A673 (cell line): ENCODE measurements around the gene DDX19B. TPM values are rescaled to one million over a fixed set of nuclear protein-coding genes. Genes with fewer than 3 reads are reported as not detected.
"Not testable (repeated sequence)": the region's sequence is repeated elsewhere in the genome, so short reads cannot be mapped to it uniquely, and the experiment has no call there.

Experiments
- BruUV-seq: library from RNA; stranded (reverse); fragments of 400-500 nt; replicated peaks from 2 replicates; lab custom pipeline; 2021; lab: Mats Ljungman, UMichigan
- CTCF ChIA-PET: fragments of 300-600 bp; sonication (Branson Sonifier 250); formaldehyde crosslinking; loops from one replicate; lab custom pipeline; 2022; ENCODE audit warnings: antibody characterized with exemption; lab: Charles Lee
- POLR2A ChIA-PET: fragments of 300-600 bp; sonication (Branson Sonifier 250); formaldehyde crosslinking; loops from one replicate; lab custom pipeline; 2022; ENCODE audit warnings: antibody characterized with exemption; ENCODE audit not compliant: low non-redundant PET; lab: Charles Lee
- DNase-seq: peaks from one replicate; pipeline ENCODE4 v3.0.0-alpha.2; 2015; ENCODE audit warnings: low spot score
- H3K27ac ChIP-seq: fragments of 200-600 bp; sonication (generic); 2 replicates; pipeline ENCODE4 v1.5.1; 2016; ENCODE audit warnings: mixed run types, low read depth, mild to moderate bottlenecking, mixed read lengths, antibody characterized with exemption, low read length; ENCODE audit not compliant: poor library complexity, severe bottlenecking
- H3K27me3 ChIP-seq: fragments of 200-600 bp; sonication (generic); replicated peaks from 2 replicates; pipeline ENCODE4 v1.6.1; 2017; ENCODE audit warnings: mixed run types, low read depth, mild to moderate bottlenecking, mixed read lengths, antibody characterized with exemption, low read length; ENCODE audit not compliant: insufficient read depth, poor library complexity
- H3K36me3 ChIP-seq: fragments of 200-600 bp; sonication (generic); 2 replicates; pipeline ENCODE4 v1.6.1; 2016; ENCODE audit warnings: mixed run types, mild to moderate bottlenecking, mixed read lengths, antibody characterized with exemption, low read length; ENCODE audit not compliant: insufficient read depth, poor library complexity, severe bottlenecking
- H3K4me1 ChIP-seq: fragments of 200-600 bp; sonication (generic); 2 replicates; pipeline ENCODE4 v1.6.1; 2017; ENCODE audit warnings: mixed run types, mild to moderate bottlenecking, mixed read lengths, antibody characterized with exemption, low read length; ENCODE audit not compliant: insufficient read depth, poor library complexity, severe bottlenecking
- H3K4me3 ChIP-seq: fragments of 200-600 bp; sonication (generic); 2 replicates; pipeline ENCODE4 v1.5.1; 2016; ENCODE audit warnings: low read depth, mixed run types, mild to moderate bottlenecking, mixed read lengths, low read length; ENCODE audit not compliant: poor library complexity, severe bottlenecking
- H3K9me3 ChIP-seq: fragments of 200-600 bp; sonication (generic); 2 replicates; pipeline ENCODE4 v1.6.1; 2016; ENCODE audit warnings: mixed run types, low read depth, mild to moderate bottlenecking, mixed read lengths, antibody characterized with exemption, low read length; ENCODE audit not compliant: poor library complexity, severe bottlenecking
- CTCF ChIP-seq: fragments of 300-800, 200-600 bp; sonication (generic); conservative IDR thresholded peaks from 2 replicates; pipeline ENCODE4 v1.5.1; 2017; ENCODE audit warnings: low read depth, mild to moderate bottlenecking, antibody characterized with exemption, low read length, moderate library complexity, mixed read lengths
- EZH2 ChIP-seq: fragments of 200-600 bp; sonication (generic); IDR thresholded peaks from 2 replicates; pipeline ENCODE4 v1.6.1; 2017; ENCODE audit warnings: borderline replicate concordance, low read depth, mild to moderate bottlenecking, mixed read lengths, antibody characterized with exemption, low read length; ENCODE audit not compliant: poor library complexity, severe bottlenecking
- intact Hi-C: fragments of 100-400 bp; cut with micrococcal nuclease; formaldehyde crosslinking; loops from one replicate; pipeline ENCODE4 v1.10.0; 2022; ENCODE audit not compliant: unreplicated experiment
- total RNA-seq: library from RNA; stranded (reverse); gene quantifications from 2 replicates; pipeline ENCODE4 v1.2.3, GENCODE V29; 2021

Gene DDX19B
- total RNA-seq, 1 experiment from 2014 or later: 37.6 TPM

- no peak for DNase-seq
- Histone ChIP-seq H3K36me3 (no peaks in the 10 kb centered on the region), H3K27me3 (no peaks in the 10 kb centered on the region), H3K27ac (no peak overlapping the region), H3K4me1 (peaks cover 4% of the 10 kb centered on the region), H3K4me3 (no peak overlapping the region), H3K9me3 (peaks cover 8% of the 10 kb centered on the region)
- intact Hi-C loops: no loop called here
- TF ChIP-seq CTCF (no peak), EZH2 (no peak)
- CTCF ChIA-PET: no interaction called here
- POLR2A ChIA-PET: no interaction called here
- no TSS peak for BruUV-seq
These were observed 3.8 kb downstream of the DDX19B start for GRCh38 chr16:70302745-70303144.

GRCh38 chr16:70304892-70305448 is 6.0 kb downstream of the DDX19B start:
- no peaks in the 10 kb centered on the region for H3K27me3 ChIP-seq
- POLR2A ChIA-PET: no interaction called here
- no peaks in the 10 kb centered on the region for H3K36me3 ChIP-seq
- no peak for TF ChIP-seq EZH2
- no peak for TF ChIP-seq CTCF
- H3K9me3 ChIP-seq: peaks cover 8% of the 10 kb centered on the region
- no peak overlapping the region for H3K27ac ChIP-seq
- intact Hi-C loops: no loop called here
- BruUV-seq: no TSS peak
- no peaks in the 10 kb centered on the region for H3K4me1 ChIP-seq
- no peak overlapping the region for H3K4me3 ChIP-seq
- no peak for DNase-seq
- CTCF ChIA-PET: no interaction called here

GRCh38 chr16:70306880-70307279 is 7.9 kb downstream of the DDX19B start:
- H3K9me3 ChIP-seq: no peaks in the 10 kb centered on the region
- H3K36me3 ChIP-seq: no peaks in the 10 kb centered on the region
- POLR2A ChIA-PET: no interaction called here
- H3K27ac ChIP-seq: no peak overlapping the region
- TF ChIP-seq EZH2: no peak
- TF ChIP-seq CTCF: no peak
- DNase-seq: no peak
- H3K4me1 ChIP-seq: no peaks in the 10 kb centered on the region
- no peak overlapping the region for H3K4me3 ChIP-seq
- intact Hi-C loops: no loop called here
- no peaks in the 10 kb centered on the region for H3K27me3 ChIP-seq
- BruUV-seq: no TSS peak
- CTCF ChIA-PET: no interaction called here

- H3K36me3 ChIP-seq, H3K4me1 ChIP-seq, BruUV-seq, H3K4me3 ChIP-seq, H3K9me3 ChIP-seq, H3K27ac ChIP-seq, intact Hi-C loops, H3K27me3 ChIP-seq, CTCF ChIA-PET, DNase-seq, POLR2A ChIA-PET: not testable (repeated sequence)
These were observed 8.7 kb downstream of the DDX19B start for GRCh38 chr16:70307726-70308125.
